Activated T-helper 1 cell treated with Interleukin-2 at 50 U/mL for 16 hours (primary cell): ENCODE data around the gene CFD.

ENCODE experiments used
- DNase-seq: peaks from one replicate; pipeline ENCODE4 v3.0.0-alpha.2; 2020; ENCODE audit warnings: low read depth

CFD gene

DNA sequence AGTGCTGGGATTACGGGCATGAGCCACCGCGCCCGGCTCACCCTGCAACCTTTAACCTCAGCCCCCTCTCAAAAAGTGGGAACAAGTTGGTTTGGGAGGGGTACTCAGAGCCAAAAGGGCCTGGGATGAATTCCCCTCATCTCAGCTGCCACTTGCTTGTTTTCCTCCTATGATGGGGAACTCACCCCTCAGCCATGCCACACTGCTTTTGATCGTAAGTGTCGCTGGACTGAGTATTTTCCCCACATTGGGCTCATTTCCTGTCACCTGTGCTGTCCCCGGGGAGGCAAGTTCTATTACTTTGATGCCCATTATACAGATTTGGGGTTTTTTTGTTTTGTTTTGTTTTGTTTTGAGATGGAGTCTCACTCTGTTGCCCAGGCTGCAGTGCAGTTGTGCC lies 47.0 kb downstream of the CFD start:
- no peak for DNase-seq

GRCh38 chr19:907183-907853 lies 47.9 kb downstream of the CFD start:
- DNase-seq = no peak

- no peak for DNase-seq
These were observed 52.0 kb downstream of the CFD start for GRCh38 chr19:911197-912033.

DNA sequence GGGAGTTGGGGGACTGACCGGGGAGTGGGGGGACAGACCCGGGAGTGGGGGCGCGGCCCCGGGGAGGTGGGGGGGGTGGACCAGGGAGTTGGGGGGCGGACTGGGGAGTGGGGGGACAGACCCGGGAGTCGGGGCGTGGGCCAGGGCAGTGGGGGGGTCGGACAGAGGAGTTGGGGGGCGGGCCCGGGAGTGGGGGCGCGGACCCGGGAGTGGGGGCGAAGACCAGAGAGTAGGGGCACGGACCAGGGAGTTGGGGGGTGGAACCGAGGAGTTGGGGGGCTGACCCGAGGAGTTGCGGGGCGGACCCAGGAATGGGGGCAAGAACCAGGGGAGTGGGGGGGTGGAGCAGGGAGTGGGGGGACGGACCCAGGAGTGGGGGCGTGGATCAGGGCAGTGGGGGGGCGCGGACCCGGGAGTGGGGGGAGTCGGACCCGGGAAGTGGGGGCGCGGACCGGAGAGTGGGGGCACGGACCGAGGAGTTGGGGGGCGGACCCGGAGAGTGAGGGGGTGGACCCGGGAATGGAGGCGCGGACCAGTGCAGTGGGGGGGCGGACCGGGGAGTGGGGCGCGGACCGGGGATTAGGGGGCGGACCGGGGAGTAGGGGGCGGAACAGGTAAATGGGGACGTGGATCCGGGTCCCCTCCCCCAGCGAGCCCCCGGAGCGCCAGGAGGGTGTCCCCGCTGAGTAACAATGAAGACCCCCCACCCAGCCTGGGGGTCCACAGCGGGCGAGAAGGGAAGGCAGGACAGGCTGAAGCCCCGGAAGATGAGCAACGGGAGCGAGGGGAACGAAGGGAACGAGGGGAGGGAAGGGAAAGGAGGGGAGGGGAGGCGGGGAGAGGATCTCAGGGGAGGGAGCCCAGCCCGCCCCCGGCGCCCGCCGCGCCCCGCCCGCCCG lies 53.0 kb downstream of the CFD start:
- no peak for DNase-seq
